Muscle layer of duodenum (tissue), 2 donors: ENCODE measurements around the gene CA11.

Experiments
- H3K27ac ChIP-seq: one replicate; pipeline ENCODE4 v1.7.0; 2013; ENCODE audit warnings: mild to moderate bottlenecking, low read length
- H3K27me3 ChIP-seq: one replicate; pipeline ENCODE4 v1.7.0; 2013; ENCODE audit warnings: low read depth, mild to moderate bottlenecking, control low read depth, low read length
- H3K36me3 ChIP-seq, 2 donors: one replicate each; pipeline ENCODE4 v1.7.0; 2013; ENCODE audit warnings: low read length in 2 of 2, control low read depth in 1 of 2, mild to moderate bottlenecking in 1 of 2; ENCODE audit not compliant: insufficient read depth in 2 of 2, control insufficient read depth in 1 of 2
- H3K4me1 ChIP-seq, 2 donors: one replicate each; pipeline ENCODE4 v1.7.0; 2013; ENCODE audit warnings: low read length in 2 of 2, mild to moderate bottlenecking in 2 of 2, control low read depth in 1 of 2, moderate library complexity in 1 of 2; ENCODE audit not compliant: insufficient read depth in 2 of 2, control insufficient read depth in 1 of 2
- H3K4me3 ChIP-seq, 2 donors: one replicate each; pipeline ENCODE4 v1.7.0; 2013; ENCODE audit warnings: low read length in 2 of 2, low read depth in 1 of 2, mild to moderate bottlenecking in 1 of 2
- H3K9me3 ChIP-seq, 2 donors: one replicate each; pipeline ENCODE4 v1.7.0; 2013; ENCODE audit warnings: low read length in 2 of 2, control low read depth in 1 of 2, mild to moderate bottlenecking in 1 of 2; ENCODE audit not compliant: control insufficient read depth in 1 of 2
- donor health status: healthy.

The CA11 gene

DNA sequence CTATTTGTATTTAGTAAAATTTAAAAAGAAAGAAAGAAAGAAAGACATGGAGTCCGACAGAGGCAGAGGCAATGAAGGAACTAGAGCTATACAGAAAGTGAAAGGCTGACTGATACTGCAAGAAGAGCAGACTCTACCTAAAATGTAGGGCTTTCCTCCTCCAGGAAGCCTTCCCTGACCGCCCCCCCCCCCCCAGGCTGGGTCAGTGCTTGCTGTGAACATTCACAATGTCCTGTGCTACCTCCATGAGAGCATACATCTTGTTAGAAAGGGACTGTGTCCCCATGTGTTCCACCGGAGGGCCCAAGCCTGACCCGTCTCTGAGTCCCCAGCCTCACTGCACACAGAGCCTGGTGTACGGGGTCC, 5.7 kb upstream of the CA11 start:
- Histone ChIP-seq H3K36me3 (no peaks in the 10 kb centered on the region), H3K27ac (no peak overlapping the region), H3K4me3 (no peak overlapping the region), H3K4me1 (peaks cover 0 to 3% of the 10 kb centered on the region in 2 donors), H3K27me3 (no peaks in the 10 kb centered on the region), H3K9me3 (no peaks in the 10 kb centered on the region)

DNA sequence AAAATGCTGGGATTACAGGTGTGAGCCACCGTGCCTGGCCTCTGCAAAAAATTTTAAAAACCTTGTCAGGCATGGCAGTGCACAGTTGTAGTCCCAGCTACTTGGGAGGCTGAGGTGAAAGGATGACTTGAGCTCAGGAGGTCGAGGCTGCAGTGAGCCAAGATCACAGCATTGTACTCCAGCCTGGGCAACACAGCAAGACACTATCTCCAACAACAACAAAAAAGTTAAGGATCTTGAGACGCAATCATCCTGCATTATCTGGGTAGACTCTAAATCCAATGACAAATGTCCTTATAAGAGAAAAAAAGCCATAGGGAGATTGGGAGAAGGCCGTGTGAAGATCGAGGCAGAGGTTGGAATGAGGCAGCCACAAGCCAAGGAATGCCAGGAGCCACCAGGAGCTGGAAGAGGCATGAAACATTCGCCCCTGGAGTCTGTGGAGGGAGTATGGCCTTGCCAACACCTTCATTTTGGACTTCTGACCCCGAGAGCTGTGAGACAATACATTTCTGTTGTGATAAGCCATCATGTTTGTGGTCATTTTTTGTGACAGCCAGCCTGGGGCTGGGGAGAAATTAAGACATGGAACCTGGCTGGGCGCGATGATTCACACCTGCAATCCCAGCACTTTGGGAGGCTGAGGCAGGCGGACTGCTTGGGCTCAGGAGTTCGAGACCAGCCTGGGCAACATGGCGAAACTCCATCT, 5.1 kb upstream of the CA11 start:
- H3K27ac ChIP-seq: no peak overlapping the region
- no peaks in the 10 kb centered on the region for H3K9me3 ChIP-seq
- H3K36me3 ChIP-seq: no peaks in the 10 kb centered on the region
- no peaks in the 10 kb centered on the region for H3K27me3 ChIP-seq
- H3K4me3 ChIP-seq: no peak overlapping the region
- H3K4me1 ChIP-seq: peaks cover 0 to 7% of the 10 kb centered on the region in 2 donors

DNA sequence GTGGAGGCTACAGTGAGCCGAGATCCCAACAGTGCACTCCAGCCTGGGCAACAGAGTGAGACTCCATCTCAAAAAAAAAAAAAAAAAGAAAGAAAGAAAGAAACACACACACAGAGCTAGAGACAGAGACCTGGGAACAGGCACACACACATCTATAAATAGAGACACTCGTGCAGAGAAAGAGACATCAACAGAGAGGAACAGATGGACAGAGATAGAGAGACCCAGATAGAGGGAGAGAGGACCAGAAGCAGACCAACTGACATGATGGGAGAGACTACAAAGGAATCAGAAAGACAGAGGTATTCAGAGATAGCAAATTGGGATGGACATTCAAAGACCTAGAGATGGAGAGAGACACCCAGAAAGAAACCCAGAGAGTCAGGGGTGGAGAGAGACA, 2.1 kb upstream of the CA11 start:
- no peaks in the 10 kb centered on the region for H3K9me3 ChIP-seq
- H3K4me3 ChIP-seq: no peak overlapping the region
- no peaks in the 10 kb centered on the region for H3K27me3 ChIP-seq
- H3K36me3 ChIP-seq: no peaks in the 10 kb centered on the region
- peaks cover 0 to 27% of the 10 kb centered on the region in 2 donors for H3K4me1 ChIP-seq
- H3K27ac ChIP-seq: no peak overlapping the region

DNA sequence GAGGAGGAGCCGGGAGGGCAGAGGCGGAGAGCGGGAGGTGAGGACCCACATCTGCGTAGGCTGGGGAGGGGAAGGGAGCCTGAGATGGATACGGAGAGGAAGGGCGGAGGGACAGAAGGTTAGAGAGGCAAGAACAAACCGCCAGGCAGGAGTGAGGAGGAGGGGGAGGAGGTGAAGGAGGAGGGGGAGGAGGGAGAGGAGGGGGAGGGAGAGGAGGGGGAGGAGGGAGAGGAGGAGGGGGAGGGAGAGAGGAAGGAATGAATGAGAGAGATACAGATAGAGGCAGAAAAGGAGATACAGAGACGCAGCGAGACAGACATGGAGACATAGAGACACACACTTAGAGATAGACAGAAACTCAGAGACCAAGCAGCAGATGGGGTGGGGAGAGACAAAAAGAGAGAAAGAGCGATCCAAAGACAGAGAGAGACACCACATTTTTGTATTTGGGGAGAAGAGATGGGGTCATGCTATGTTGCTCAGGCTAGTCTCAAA, 782 bp upstream of the CA11 start:
- peaks cover 0 to 27% of the 10 kb centered on the region in 2 donors for H3K4me1 ChIP-seq
- H3K27me3 ChIP-seq: no peaks in the 10 kb centered on the region
- H3K4me3 ChIP-seq: peak overlapping the region in 1 of 2 donors; percentile 81
- H3K36me3 ChIP-seq: no peaks in the 10 kb centered on the region
- no peak overlapping the region for H3K27ac ChIP-seq
- no peaks in the 10 kb centered on the region for H3K9me3 ChIP-seq

DNA sequence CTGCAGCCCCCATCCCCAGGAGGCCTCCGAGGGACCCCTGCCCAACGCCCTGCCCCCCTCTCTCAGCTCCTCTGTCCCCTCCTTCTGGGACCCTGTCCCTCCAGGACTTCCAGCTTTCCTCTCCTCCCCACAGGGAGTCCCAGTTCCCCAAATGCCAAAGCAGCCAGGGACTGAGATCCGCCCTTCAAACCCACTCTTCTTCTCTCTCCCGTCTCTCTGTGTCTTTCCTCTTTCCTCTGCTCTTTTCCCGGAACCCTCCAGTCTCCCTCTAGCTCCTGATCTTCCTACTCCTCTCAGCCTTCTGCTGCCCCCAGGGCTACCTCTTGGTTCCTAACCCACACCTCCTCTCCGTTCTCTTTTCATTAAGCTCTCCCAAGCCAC, 377 bp downstream of the CA11 start:
- H3K36me3 ChIP-seq: no peaks in the 10 kb centered on the region
- no peaks in the 10 kb centered on the region for H3K9me3 ChIP-seq
- H3K4me3 ChIP-seq: peak overlapping the region; percentile 69 to 81
- peak overlapping the region; percentile 53 for H3K27ac ChIP-seq
- H3K4me1 ChIP-seq: peaks cover 0 to 27% of the 10 kb centered on the region in 2 donors
- H3K27me3 ChIP-seq: no peaks in the 10 kb centered on the region

DNA sequence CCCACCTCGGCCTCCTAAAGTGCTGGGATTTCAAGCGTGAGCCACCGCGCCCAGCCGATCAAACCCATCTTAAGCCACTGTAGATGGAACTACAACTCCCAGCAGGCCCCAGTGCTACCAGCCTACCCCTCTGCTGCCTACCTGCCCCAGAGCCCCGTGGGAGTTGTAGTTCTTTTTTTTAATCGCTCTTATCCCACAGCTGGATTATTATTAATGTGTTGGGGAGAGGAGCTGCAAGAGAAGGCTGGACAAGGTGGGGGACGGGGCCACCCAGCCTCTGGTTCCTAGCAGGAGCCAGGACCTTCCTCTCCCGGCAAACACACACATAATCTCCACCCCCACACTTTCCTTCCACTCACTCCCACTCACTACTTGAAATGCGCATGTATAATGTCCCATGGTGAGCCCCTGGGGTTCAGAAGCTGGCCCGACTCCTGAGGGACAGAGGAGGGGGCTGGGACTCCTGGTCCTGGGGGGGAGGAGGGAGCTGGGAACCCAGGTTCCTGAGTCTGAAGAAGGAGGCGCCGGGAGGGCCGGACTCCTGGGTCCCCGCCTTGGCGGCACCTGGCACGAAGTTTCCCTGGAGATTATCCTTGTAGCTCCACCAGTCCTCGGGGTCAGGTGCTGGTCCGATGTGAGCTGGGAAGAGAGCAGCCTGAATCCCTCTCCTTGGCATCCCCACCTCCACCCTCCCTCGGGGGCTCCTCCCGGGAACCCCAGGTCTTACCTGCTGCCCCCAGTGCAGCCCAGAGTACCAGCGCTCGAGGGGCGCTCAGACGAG, 958 bp downstream of the CA11 start:
- H3K4me1 ChIP-seq: peaks cover 0 to 27% of the 10 kb centered on the region in 2 donors
- H3K36me3 ChIP-seq: no peaks in the 10 kb centered on the region
- H3K27me3 ChIP-seq: no peaks in the 10 kb centered on the region
- peak overlapping the region; percentile 53 for H3K27ac ChIP-seq
- no peaks in the 10 kb centered on the region for H3K9me3 ChIP-seq
- H3K4me3 ChIP-seq: peak overlapping the region; percentile 69 to 81

DNA sequence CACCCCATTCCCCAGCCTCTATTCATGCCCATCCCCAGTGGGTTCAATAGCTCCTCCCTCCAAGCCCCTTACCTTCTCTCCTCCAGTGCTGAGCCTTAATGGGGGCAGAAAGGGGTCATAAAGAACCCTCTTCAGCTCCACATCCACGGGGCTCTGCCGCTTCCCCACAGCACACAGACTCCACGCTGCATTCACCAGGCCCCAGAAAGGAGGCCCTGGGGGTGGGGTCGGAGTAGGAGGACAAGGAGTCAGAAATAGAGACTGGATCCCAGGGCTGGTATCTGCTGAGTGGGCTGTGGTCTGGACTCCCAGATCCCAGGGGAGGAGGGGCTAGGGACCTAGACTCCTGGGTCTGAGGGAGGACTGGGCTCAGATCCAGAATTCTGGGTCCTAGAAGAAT, 1.6 kb downstream of the CA11 start:
- Histone ChIP-seq H3K4me1 (peaks cover 0 to 27% of the 10 kb centered on the region in 2 donors), H3K4me3 (peak overlapping the region in 1 of 2 donors; percentile 81), H3K36me3 (no peaks in the 10 kb centered on the region), H3K9me3 (no peaks in the 10 kb centered on the region), H3K27me3 (no peaks in the 10 kb centered on the region), H3K27ac (no peak overlapping the region)

DNA sequence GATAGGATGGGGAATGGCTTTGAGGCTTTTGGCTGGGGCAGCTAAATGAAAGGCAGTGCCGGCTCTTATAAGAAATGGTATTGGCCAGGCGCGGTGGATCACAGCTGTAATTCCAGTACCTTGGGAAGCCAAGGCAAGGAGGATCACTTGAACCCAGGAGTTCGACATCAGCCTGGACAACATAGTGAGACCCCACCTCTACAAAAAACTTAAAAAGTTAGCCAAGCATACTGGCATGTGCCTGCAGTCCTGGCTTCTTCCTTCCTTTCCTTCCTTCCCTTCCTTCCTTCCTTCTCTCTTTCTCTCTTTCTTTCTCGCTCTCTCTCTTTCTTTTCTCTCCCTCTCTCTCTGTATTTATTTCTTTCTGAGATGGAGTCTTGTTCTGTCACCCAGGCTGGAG, 3.1 kb downstream of the CA11 start:
- H3K27ac ChIP-seq: no peak overlapping the region
- H3K4me1 ChIP-seq: peaks cover 6 to 35% of the 10 kb centered on the region in 2 donors
- H3K9me3 ChIP-seq: no peaks in the 10 kb centered on the region
- H3K36me3 ChIP-seq: no peaks in the 10 kb centered on the region
- no peaks in the 10 kb centered on the region for H3K27me3 ChIP-seq
- H3K4me3 ChIP-seq: no peak overlapping the region

DNA sequence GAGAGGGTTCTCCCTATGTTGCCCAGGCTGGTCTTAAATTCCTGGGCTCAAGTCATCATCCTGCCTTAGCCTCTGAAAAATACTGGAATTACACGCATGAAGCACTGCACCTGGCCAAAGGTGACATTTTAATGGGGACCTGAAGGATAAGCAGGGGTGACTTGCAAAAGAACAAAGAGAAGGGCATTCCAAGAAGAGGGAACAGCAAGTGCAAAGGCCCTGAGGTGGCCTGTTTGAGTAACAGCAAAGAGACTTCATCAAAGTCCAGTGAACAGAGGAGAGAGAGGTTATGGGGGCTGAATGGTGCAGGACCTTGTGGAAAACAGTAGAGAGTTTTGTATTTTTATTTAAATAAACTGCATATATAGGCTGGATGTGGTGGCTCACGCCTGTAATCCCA, 4.1 kb downstream of the CA11 start:
- peaks cover 6 to 33% of the 10 kb centered on the region in 2 donors for H3K4me1 ChIP-seq
- no peaks in the 10 kb centered on the region for H3K27me3 ChIP-seq

DNA sequence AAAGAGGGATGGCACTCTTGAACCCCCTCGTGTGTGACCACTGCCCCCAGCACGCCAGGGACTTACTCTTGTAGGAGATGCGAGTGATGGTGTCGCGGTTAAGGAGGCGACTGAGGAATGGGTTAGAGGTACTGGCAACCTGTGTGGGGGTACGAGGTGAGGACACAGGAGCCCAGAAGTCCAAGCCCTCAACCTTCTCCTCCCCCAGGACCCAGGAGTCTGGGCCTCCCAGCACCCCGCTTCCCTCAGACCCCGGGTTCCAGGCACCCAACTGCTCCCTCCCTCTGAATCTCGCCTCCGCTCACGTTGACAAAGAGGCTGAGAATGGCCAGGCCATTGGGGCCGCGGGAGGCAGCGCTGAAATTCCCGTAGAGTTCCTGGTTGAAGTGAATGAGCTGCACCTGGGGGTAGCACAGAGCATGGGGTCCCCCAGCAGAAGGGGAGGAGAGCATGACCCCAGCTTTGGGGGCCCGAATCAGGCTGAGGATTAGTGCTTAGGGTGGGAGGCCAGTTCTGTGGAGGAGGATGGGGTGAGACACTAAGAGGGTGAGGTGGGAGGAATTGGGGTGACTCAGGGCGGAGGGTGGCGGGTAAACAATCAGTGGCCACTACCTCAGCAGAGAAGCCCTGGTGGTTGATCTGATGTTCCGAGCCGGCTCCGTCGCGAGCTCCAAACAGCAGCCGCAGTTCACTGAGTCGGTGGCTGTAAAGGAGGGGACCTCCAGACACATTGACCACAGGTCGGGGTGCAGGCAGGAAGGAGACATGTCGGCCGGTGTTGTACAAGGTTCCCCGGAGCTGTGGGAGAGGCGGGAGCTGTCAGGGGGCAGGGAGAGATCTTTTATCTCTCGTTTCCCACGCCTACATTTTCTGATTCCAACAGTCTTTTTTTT, 6.3 kb downstream of the CA11 start:
- Histone ChIP-seq H3K27ac (no peak overlapping the region), H3K4me1 (peaks cover 6 to 20% of the 10 kb centered on the region in 2 donors), H3K27me3 (no peaks in the 10 kb centered on the region)

More for the DNA sequence above, 4.1 kb downstream of the CA11 start:
- Histone ChIP-seq H3K4me3 (no peak overlapping the region), H3K9me3 (no peaks in the 10 kb centered on the region), H3K27ac (no peak overlapping the region), H3K36me3 (no peaks in the 10 kb centered on the region)

More for the DNA sequence above, 6.3 kb downstream of the CA11 start:
- no peaks in the 10 kb centered on the region for H3K9me3 ChIP-seq
- no peak overlapping the region for H3K4me3 ChIP-seq
- no peaks in the 10 kb centered on the region for H3K36me3 ChIP-seq
